GM23248 (cell line): Measurements from ENCODE around the gene DYSF. TPM values are rescaled to one million over a fixed set of nuclear protein-coding genes. Genes with fewer than 3 reads are reported as not detected.

Source experiments
- DNase-seq: peaks from one replicate; pipeline ENCODE4 v3.0.0-alpha.2; 2015
- H2AFZ ChIP-seq: fragments of 200-600 bp; sonication (generic); 2 replicates; pipeline ENCODE4 v1.6.1; 2016; ENCODE audit warnings: antibody characterized with exemption
- H3F3A ChIP-seq: fragments of 200-600 bp; sonication (generic); 2 replicates; pipeline ENCODE4 v1.6.1; 2016; ENCODE audit warnings: mild to moderate bottlenecking, antibody characterized with exemption, mixed run types; ENCODE audit not compliant: insufficient read depth
- H3K27ac ChIP-seq: fragments of 200-600 bp; sonication (generic); 2 replicates; pipeline ENCODE4 v1.5.1; 2016; ENCODE audit warnings: mild to moderate bottlenecking
- H3K27me3 ChIP-seq: fragments of 200-600 bp; sonication (generic); replicated peaks from 2 replicates; pipeline ENCODE4 v1.6.1; 2016; ENCODE audit warnings: mild to moderate bottlenecking; ENCODE audit not compliant: insufficient read depth
- H3K36me3 ChIP-seq: fragments of 200-600 bp; sonication (generic); 2 replicates; pipeline ENCODE4 v1.6.1; 2016; ENCODE audit warnings: low read depth, mild to moderate bottlenecking
- H3K4me1 ChIP-seq: fragments of 200-600 bp; sonication (generic); 2 replicates; pipeline ENCODE4 v1.6.1; 2016; ENCODE audit warnings: mild to moderate bottlenecking; ENCODE audit not compliant: insufficient read depth
- H3K4me2 ChIP-seq: fragments of 200-600 bp; sonication (generic); one replicate; pipeline ENCODE4 v1.6.1; 2016; ENCODE audit warnings: mild to moderate bottlenecking; ENCODE audit not compliant: unreplicated experiment
- H3K4me3 ChIP-seq: fragments of 200-600 bp; sonication (generic); 2 replicates; pipeline ENCODE4 v1.5.1; 2016; ENCODE audit warnings: mild to moderate bottlenecking
- H3K79me2 ChIP-seq: fragments of 200-600 bp; sonication (generic); 2 replicates; pipeline ENCODE4 v1.6.1; 2016; ENCODE audit warnings: mild to moderate bottlenecking; ENCODE audit not compliant: insufficient read depth
- H3K9ac ChIP-seq: fragments of 200-600 bp; sonication (generic); 2 replicates; pipeline ENCODE4 v1.6.1; 2016; ENCODE audit warnings: mild to moderate bottlenecking
- H3K9me2 ChIP-seq: fragments of 200-600 bp; sonication (generic); 2 replicates; pipeline ENCODE4 v1.6.1; 2016; ENCODE audit warnings: mixed run types, mild to moderate bottlenecking, moderate library complexity; ENCODE audit not compliant: insufficient read depth
- H3K9me3 ChIP-seq: fragments of 200-600 bp; sonication (generic); one replicate; pipeline ENCODE4 v1.6.1; 2017; ENCODE audit warnings: low read depth
- H4K20me1 ChIP-seq: fragments of 200-600 bp; sonication (generic); 2 replicates; pipeline ENCODE4 v1.6.0; 2016; ENCODE audit not compliant: insufficient read depth
- EZH2 ChIP-seq: fragments of 200-600 bp; sonication (generic); IDR thresholded peaks from 2 replicates; pipeline ENCODE4 v1.6.1; 2018; ENCODE audit warnings: antibody characterized with exemption, mild to moderate bottlenecking; ENCODE audit not compliant: insufficient read depth, poor library complexity, severe bottlenecking
- EZH2phosphoT487 ChIP-seq: fragments of 200-600 bp; sonication (generic); IDR thresholded peaks from 2 replicates; pipeline ENCODE4 v1.6.1; 2018; ENCODE audit warnings: antibody characterized with exemption, moderate library complexity, mild to moderate bottlenecking, low read depth; ENCODE audit not compliant: insufficient read depth
- whole genome bisulfite sequencing, 2 experiments: methylation state at CpG; one replicate each; pipeline ENCODE4 v1.1.6; 2015 to 2017; ENCODE audit warnings: low lambda C conversion rate in 2 of 2, low coverage in 1 of 2; ENCODE audit errors: missing lambda C conversion rate in 2 of 2; 5-methylcytosine and 5-hydroxymethylcytosine counted together
- in situ Hi-C: fragments of 300-500 bp; cut with MboI; formaldehyde crosslinking; loops from 2 replicates; pipeline ENCODE4 v1.15.0; 2020
- polyA plus RNA-seq: library from polyadenylated mRNA; unstranded; fragments of >200 nt; fragmentation: Nextera tagmentation; extraction: Ambion mirVana; gene quantifications from 2 replicates; pipeline ENCODE4 v1.2.1, GENCODE V29; 2016
- total RNA-seq: library from RNA; depleted of rRNA; stranded (reverse); fragments of >200 nt; shearing (Covaris generic); gene quantifications from 2 replicates; pipeline ENCODE4 v1.2.3, GENCODE V29; 2014

DYSF gene
- total and polyA plus RNA-seq, 2 experiments from 2014 or later, result 0.25 to 0.54 TPM

DNA sequence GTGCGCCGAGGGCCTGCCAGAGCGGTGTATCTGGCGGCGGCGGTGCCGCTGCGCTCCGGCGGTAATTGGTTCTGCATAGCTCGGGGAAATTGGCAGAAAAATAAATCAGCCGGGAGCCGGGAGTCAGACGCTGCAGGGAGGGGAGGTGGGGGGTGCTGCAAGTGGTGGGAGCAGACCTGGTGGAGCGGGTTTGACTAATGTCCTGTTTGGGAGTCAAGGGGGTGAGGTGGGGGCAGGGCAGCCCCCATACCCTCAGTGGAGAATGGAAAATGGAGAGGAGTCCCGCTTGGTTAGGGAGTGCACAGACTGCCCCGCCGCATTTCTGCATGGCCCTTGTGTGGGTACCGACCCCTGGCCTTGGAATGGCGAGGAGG lies 107.3 kb downstream of the DYSF start:
- in situ Hi-C loops, result loop anchor here (25.0 kb wide), 1 partner anchor 1177 kb away; no protein-coding TSS in a partner anchor
- Histone ChIP-seq H3K9ac (no peak overlapping the region), H3K4me2 (no peak overlapping the region), H3F3A (no peaks in the 10 kb centered on the region), H3K27me3 (no peaks in the 10 kb centered on the region), H4K20me1 (no peaks in the 10 kb centered on the region), H3K4me3 (no peak overlapping the region), H3K9me2 (no peaks in the 10 kb centered on the region), H3K36me3 (no peaks in the 10 kb centered on the region), H3K27ac (no peak overlapping the region), H3K4me1 (0 out of 2 replicates have a peak, but pooled peaks cover 8% of the 10 kb centered on the region), H2AFZ (no peak overlapping the region), H3K79me2 (no peaks in the 10 kb centered on the region), H3K9me3 (no peaks in the 10 kb centered on the region)
- 35 to 38% methylated on average over 18 to 20 of the region's 20 CpGs for WGBS, 2 experiments
- TF ChIP-seq EZH2phosphoT487 (no peak), EZH2 (no peak)
- DNase-seq, result no peak

DNA sequence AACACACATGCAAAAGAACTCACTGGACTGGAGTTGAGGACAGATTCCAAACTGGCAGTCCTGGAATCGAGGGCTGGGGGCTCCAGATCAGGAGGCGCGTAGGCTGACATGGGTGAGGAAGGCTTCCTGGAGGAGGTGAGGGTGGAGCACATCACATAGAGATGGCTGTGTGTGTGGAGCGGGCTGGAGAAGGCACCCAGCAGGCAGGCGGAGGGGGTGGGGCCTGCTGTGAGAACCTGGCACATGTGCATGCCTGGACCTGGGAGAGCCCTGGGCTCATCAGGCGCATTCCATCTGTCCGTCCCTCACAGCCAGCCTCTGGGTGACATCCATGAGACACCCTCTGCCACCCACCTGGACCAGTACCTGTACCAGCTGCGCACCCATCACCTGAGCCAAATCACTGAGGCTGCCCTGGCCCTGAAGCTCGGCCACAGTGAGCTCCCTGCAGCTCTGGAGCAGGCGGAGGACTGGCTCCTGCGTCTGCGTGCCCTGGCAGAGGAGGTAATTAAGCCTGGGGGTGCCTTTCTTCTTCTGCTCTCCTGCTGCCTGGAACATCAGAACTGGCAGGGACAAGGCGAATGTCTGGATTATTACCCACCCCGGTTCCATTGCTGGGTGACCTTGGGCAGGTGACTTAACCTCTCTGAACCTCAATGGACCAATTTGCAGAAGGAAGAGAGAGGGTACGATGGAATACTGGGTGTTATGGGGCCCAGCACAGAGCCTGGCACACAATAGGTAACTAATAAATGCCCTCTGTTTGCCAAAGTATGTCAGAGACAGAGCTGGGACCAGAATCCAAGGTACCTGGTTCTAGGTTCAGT lies 108.3 kb downstream of the DYSF start:
- no peak overlapping the region for H3K4me2 ChIP-seq
- no peak overlapping the region for H3K9ac ChIP-seq

DNA sequence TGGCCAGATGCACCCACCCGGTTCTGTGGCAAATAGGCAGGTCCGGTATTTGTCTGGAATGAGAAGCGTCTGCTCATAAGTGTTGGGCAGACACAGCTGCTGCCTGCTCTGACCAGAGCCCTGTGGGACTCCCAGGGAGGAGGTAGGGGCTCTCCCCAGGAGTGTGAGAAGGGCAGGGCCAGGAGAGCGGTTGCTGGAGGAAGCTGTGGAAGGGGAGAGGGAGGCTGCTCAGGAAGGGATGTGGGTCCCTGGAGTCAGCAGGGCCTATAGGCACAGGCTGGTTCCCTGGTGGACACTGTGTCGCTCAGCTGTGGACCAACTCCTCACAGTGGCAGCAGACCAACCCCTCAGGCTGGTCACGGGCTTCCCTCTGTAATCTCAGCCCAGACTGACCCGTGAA lies 109.2 kb downstream of the DYSF start:
- Histone ChIP-seq H3F3A (no peaks in the 10 kb centered on the region), H3K79me2 (no peaks in the 10 kb centered on the region), H3K9ac (no peak overlapping the region), H3K4me3 (no peak overlapping the region), H4K20me1 (no peaks in the 10 kb centered on the region), H3K9me2 (no peaks in the 10 kb centered on the region), H2AFZ (no peak overlapping the region), H3K27ac (no peak overlapping the region), H3K4me2 (no peak overlapping the region), H3K9me3 (no peaks in the 10 kb centered on the region), H3K36me3 (no peaks in the 10 kb centered on the region), H3K27me3 (no peaks in the 10 kb centered on the region), H3K4me1 (0 out of 2 replicates have a peak, but pooled peaks cover 8% of the 10 kb centered on the region)
- WGBS, 2 experiments, result 89 to 91% methylated on average over 7 of the region's 7 CpGs
- in situ Hi-C loops, result loop anchor here (25.0 kb wide), 1 partner anchor 1175 kb away; no protein-coding TSS in a partner anchor
- DNase-seq, result no peak
- TF ChIP-seq EZH2phosphoT487, result no peak
- TF ChIP-seq EZH2, result no peak

More for the DNA sequence above, 108.3 kb downstream of the DYSF start:
- Histone ChIP-seq H3K79me2 (no peaks in the 10 kb centered on the region), H3K4me1 (0 out of 2 replicates have a peak, but pooled peaks cover 8% of the 10 kb centered on the region), H3K36me3 (no peaks in the 10 kb centered on the region), H3K9me3 (no peaks in the 10 kb centered on the region), H3K9me2 (no peaks in the 10 kb centered on the region), H4K20me1 (no peaks in the 10 kb centered on the region), H3F3A (no peaks in the 10 kb centered on the region), H3K27me3 (no peaks in the 10 kb centered on the region), H3K27ac (no peak overlapping the region), H2AFZ (no peak overlapping the region), H3K4me3 (no peak overlapping the region)
- WGBS, 2 experiments, result 83 to 90% methylated on average over 14 to 15 of the region's 15 CpGs
- in situ Hi-C loops, result loop anchor here (25.0 kb wide), 1 partner anchor 1176 kb away; no protein-coding TSS in a partner anchor
- DNase-seq, result no peak
- TF ChIP-seq EZH2phosphoT487, result no peak
- TF ChIP-seq EZH2, result no peak

GRCh38 chr2:71563872-71564271 lies 110.5 kb downstream of the DYSF start:
- in situ Hi-C loops, result loop anchor here (25.0 kb wide), 1 partner anchor 1173 kb away; no protein-coding TSS in a partner anchor

More at GRCh38 chr2:71563872-71564271, 110.5 kb downstream of the DYSF start:
- no peak overlapping the region for H2AFZ ChIP-seq
- peak; percentile 60 for DNase-seq
- no peak overlapping the region for H3K4me2 ChIP-seq
- no peaks in the 10 kb centered on the region for H3K79me2 ChIP-seq
- H3K36me3 ChIP-seq, result no peaks in the 10 kb centered on the region
- no peaks in the 10 kb centered on the region for H3K27me3 ChIP-seq
- no peaks in the 10 kb centered on the region for H4K20me1 ChIP-seq
- 0 out of 2 replicates have a peak overlapping the region, but pooled peaks have one; percentile 18 for H3K9ac ChIP-seq
- H3K27ac ChIP-seq, result no peak overlapping the region
- H3K9me2 ChIP-seq, result no peaks in the 10 kb centered on the region
- no peaks in the 10 kb centered on the region for H3K9me3 ChIP-seq
- TF ChIP-seq EZH2 (no peak), EZH2phosphoT487 (no peak)
- no peaks in the 10 kb centered on the region for H3F3A ChIP-seq
- no peak overlapping the region for H3K4me3 ChIP-seq
- H3K4me1 ChIP-seq, result 0 out of 2 replicates have a peak, but pooled peaks cover 8% of the 10 kb centered on the region
- WGBS, 2 experiments, result 70 to 72% methylated on average over 11 of the region's 11 CpGs
